Activated CD4-positive, CD25-positive, alpha-beta regulatory T cell treated with anti-CD3 and anti-CD28 coated beads, Interleukin-2, amount 50 U/mL, for 72 hours (primary cell): ENCODE data around the gene ELOVL7.
"Not testable (repeated sequence)": the region's sequence is repeated elsewhere in the genome, so short reads cannot be mapped to it uniquely, and the experiment has no call there.

ENCODE experiments used
- DNase-seq: peaks from one replicate; pipeline ENCODE4 v3.0.0; 2021

Gene ELOVL7

GRCh38 chr5:60792438-60792837 is 51.6 kb downstream of the ELOVL7 start:
- no peak for DNase-seq

GRCh38 chr5:60789551-60789950 is 54.5 kb downstream of the ELOVL7 start:
- no peak for DNase-seq

GRCh38 chr5:60788863-60789513 is 55.1 kb downstream of the ELOVL7 start:
- DNase-seq: no peak

- DNase-seq: no peak
These were observed 64.6 kb downstream of the ELOVL7 start for GRCh38 chr5:60779466-60779865.

GRCh38 chr5:60776343-60776742 is 67.7 kb downstream of the ELOVL7 start:
- DNase-seq: no peak

GRCh38 chr5:60765019-60765709 is 78.9 kb downstream of the ELOVL7 start:
- no peak for DNase-seq

GRCh38 chr5:60763061-60763460 is 81.0 kb downstream of the ELOVL7 start:
- no peak for DNase-seq

- no peak for DNase-seq
These were observed 89.6 kb downstream of the ELOVL7 start for GRCh38 chr5:60754495-60754894.

GRCh38 chr5:60744682-60745081 is 99.4 kb downstream of the ELOVL7 start:
- DNase-seq: no peak

- no peak for DNase-seq
These were observed 100.4 kb downstream of the ELOVL7 start for GRCh38 chr5:60743511-60744314.

- no peak for DNase-seq
These were observed 103.7 kb downstream of the ELOVL7 start for GRCh38 chr5:60740322-60740721.

- no peak for DNase-seq
These were observed 105.1 kb downstream of the ELOVL7 start for GRCh38 chr5:60738933-60739332.

GRCh38 chr5:60738461-60738860 is 105.6 kb downstream of the ELOVL7 start:
- DNase-seq: no peak

- DNase-seq: not testable (repeated sequence)
These were observed 113.2 kb downstream of the ELOVL7 start for GRCh38 chr5:60730858-60731257.

GRCh38 chr5:60727033-60727679 is 116.9 kb downstream of the ELOVL7 start:
- DNase-seq: no peak

GRCh38 chr5:60724126-60724525 is 119.9 kb downstream of the ELOVL7 start:
- DNase-seq: no peak

GRCh38 chr5:60722416-60722815 is 121.7 kb downstream of the ELOVL7 start:
- no peak for DNase-seq

- DNase-seq: no peak
These were observed 124.7 kb downstream of the ELOVL7 start for GRCh38 chr5:60719329-60719728.

- DNase-seq: no peak
These were observed 125.7 kb downstream of the ELOVL7 start for GRCh38 chr5:60718166-60718892.

- not testable (repeated sequence) for DNase-seq
These were observed 128.7 kb downstream of the ELOVL7 start for GRCh38 chr5:60715201-60715928.

GRCh38 chr5:60712950-60713349 is 131.1 kb downstream of the ELOVL7 start:
- no peak for DNase-seq

- DNase-seq: not testable (repeated sequence)
These were observed 132.2 kb downstream of the ELOVL7 start for GRCh38 chr5:60711892-60712291.
